GM12878 (cell line): ENCODE data around the gene CATSPER3. TPM values are rescaled to one million over a fixed set of nuclear protein-coding genes. Genes with fewer than 3 reads are reported as not detected.

Experiments
- CREM ChIP-seq: IDR thresholded peaks from 2 replicates; pipeline ENCODE4 v1.6.1; 2014; ENCODE audit warnings: antibody characterized with exemption, low read depth
- EED ChIP-seq: sonication (generic); IDR thresholded peaks from 2 replicates; pipeline ENCODE4 v1.6.1; 2016; ENCODE audit warnings: antibody characterized with exemption, low read depth
- EGR1 ChIP-seq, 2 experiments: IDR thresholded peaks; 1 replicate in 1 of 2; 2 replicates in 1 of 2; pipeline ENCODE4 v1.6.1; 2011 to 2012; ENCODE audit warnings: low read depth in 2 of 2, low read length in 2 of 2, borderline replicate concordance in 1 of 2, mild to moderate bottlenecking in 1 of 2, moderate library complexity in 1 of 2
- EZH2 ChIP-seq: IDR thresholded peaks from 2 replicates; pipeline ENCODE4 v1.6.1; 2012; ENCODE audit warnings: low read depth, mild to moderate bottlenecking, control low read depth, inconsistent platforms, low read length, borderline replicate concordance; ENCODE audit not compliant: control insufficient read depth
- NR2C1 ChIP-seq: fragments of 450-650 bp; IDR thresholded peaks from 2 replicates; pipeline ENCODE4 v1.6.1; 2017; ENCODE audit warnings: antibody characterized with exemption, mild to moderate bottlenecking, moderate library complexity
- NRF1 ChIP-seq: conservative IDR thresholded peaks from 2 replicates; pipeline ENCODE4 v1.6.1; 2011; ENCODE audit warnings: mild to moderate bottlenecking, low read depth, low read length, improper control_type of control experiment
- RCOR1 ChIP-seq: conservative IDR thresholded peaks from 2 replicates; pipeline ENCODE4 v1.6.1; 2012; ENCODE audit warnings: low read depth, low read length, improper control_type of control experiment
- SUPT20H ChIP-seq: IDR thresholded peaks from 2 replicates; pipeline ENCODE4 v1.6.1; 2011; ENCODE audit warnings: low read depth, mild to moderate bottlenecking, low read length, moderate library complexity, borderline replicate concordance; ENCODE audit not compliant: control insufficient read depth
- TBL1XR1 ChIP-seq: IDR thresholded peaks from 2 replicates; pipeline ENCODE4 v1.6.1; 2012; ENCODE audit warnings: low read depth, low read length, improper control_type of control experiment
- ZBED1 ChIP-seq: IDR thresholded peaks from 2 replicates; pipeline ENCODE4 v1.6.1; 2016; ENCODE audit warnings: borderline replicate concordance
- polyA plus RNA-seq, 11 experiments: library from polyadenylated mRNA; depleted of rRNA in 4 of 11; unstranded in 6 of 11; stranded (reverse) in 5 of 11; fragments of >200 nt; fragmentation: Nextera tagmentation in 4 of 11; fragmentation: Illumina TruSeq in 1 of 11; extraction: Ambion mirVana in 4 of 11; extraction: Trizol in 1 of 11; gene quantifications; 1 replicate in 1 of 11; 2 replicates in 10 of 11; pipeline versions ENCODE4 v1.2.1 to v1.2.3, GENCODE V29; 2011 to 2016; ENCODE audit warnings: inconsistent platforms in 2 of 11, missing spikeins in 2 of 11, low read depth in 1 of 11
- total RNA-seq, 4 experiments: library from RNA; depleted of rRNA in 3 of 4; stranded (reverse); fragments of >200 nt in 3 of 4; fragmentation: Illumina TruSeq in 1 of 4; extraction: Trizol in 1 of 4; gene quantifications; 2 replicates each; pipeline versions ENCODE4 v1.2.1 to v1.2.3, GENCODE V29; 2013 to 2021
- TF ChIP-seq, protein P1 (sequence below): fragments of 450-650 bp; IDR thresholded peaks from 2 replicates; pipeline ENCODE4 v1.6.1; 2018; ENCODE audit warnings: borderline replicate concordance, mild to moderate bottlenecking; ENCODE audit not compliant: partially characterized antibody
- TF ChIP-seq, protein P2 (sequence below): fragments of 450-650 bp; IDR thresholded peaks from 2 replicates; pipeline ENCODE4 v1.6.1; 2017; ENCODE audit warnings: mild to moderate bottlenecking, low read depth, inconsistent platforms; ENCODE audit not compliant: poor library complexity, severe bottlenecking

The CATSPER3 gene
- total and polyA plus RNA-seq, 10 of the 15 experiments (the other 5 are each of a cell fraction or from before 2014, with no cell fraction given): 0.06 to 0.38 (median 0.13) TPM; not detected in 4

DNA sequence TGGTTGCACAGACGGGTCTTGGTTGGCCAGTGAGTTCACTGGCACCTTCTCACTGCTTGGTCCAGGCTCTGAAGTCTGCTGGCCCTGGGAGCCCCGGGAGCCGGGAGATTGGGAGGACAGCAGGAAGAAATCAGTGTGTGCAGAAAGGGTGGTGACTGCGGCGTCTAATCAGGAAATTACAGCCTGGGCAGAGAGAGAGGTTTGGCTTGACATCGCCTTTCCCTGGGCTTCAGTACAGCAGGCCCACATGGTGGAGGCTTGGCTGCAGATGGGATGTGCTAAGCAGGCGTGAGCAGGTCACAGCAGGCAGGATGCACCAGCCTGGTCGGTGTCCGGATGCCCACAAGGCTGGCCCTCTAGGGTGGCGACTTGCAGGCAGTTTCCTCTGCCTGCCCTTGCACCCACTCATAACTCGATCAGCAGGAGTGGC, 49.2 kb downstream of the CATSPER3 start (continued):
- TF ChIP-seq, protein P1, sequence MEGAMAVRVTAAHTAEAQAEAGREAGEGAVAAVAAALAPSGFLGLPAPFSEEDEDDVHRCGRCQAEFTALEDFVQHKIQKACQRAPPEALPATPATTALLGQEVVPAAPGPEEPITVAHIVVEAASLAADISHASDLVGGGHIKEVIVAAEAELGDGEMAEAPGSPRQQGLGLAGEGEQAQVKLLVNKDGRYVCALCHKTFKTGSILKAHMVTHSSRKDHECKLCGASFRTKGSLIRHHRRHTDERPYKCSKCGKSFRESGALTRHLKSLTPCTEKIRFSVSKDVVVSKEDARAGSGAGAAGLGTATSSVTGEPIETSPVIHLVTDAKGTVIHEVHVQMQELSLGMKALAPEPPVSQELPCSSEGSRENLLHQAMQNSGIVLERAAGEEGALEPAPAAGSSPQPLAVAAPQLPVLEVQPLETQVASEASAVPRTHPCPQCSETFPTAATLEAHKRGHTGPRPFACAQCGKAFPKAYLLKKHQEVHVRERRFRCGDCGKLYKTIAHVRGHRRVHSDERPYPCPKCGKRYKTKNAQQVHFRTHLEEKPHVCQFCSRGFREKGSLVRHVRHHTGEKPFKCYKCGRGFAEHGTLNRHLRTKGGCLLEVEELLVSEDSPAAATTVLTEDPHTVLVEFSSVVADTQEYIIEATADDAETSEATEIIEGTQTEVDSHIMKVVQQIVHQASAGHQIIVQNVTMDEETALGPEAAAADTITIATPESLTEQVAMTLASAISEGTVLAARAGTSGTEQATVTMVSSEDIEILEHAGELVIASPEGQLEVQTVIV: no peak
- TF ChIP-seq CREM (no peak), EED (no peak), TBL1XR1 (no peak), RCOR1 (no peak), NR2C1 (no peak), ZBED1 (no peak), EZH2 (no peak), SUPT20H (no peak), NRF1 (no peak), EGR1 (IDR thresholded peaks at IDR 0.05; ENCODE audit: borderline replicate concordance in 1 of 2, low read depth in 2 of 2, low read length in 2 of 2) (no peak)
- TF ChIP-seq, protein P2, sequence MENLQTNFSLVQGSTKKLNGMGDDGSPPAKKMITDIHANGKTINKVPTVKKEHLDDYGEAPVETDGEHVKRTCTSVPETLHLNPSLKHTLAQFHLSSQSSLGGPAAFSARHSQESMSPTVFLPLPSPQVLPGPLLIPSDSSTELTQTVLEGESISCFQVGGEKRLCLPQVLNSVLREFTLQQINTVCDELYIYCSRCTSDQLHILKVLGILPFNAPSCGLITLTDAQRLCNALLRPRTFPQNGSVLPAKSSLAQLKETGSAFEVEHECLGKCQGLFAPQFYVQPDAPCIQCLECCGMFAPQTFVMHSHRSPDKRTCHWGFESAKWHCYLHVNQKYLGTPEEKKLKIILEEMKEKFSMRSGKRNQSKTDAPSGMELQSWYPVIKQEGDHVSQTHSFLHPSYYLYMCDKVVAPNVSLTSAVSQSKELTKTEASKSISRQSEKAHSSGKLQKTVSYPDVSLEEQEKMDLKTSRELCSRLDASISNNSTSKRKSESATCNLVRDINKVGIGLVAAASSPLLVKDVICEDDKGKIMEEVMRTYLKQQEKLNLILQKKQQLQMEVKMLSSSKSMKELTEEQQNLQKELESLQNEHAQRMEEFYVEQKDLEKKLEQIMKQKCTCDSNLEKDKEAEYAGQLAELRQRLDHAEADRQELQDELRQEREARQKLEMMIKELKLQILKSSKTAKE: no peak
